ENCODE measurements around the gene SLC2A1. TPM values are rescaled to one million over a fixed set of nuclear protein-coding genes. Genes with fewer than 3 reads are reported as not detected.

SLC2A1 gene
- total RNA-seq, 1 donor from 2014 or later, result 511 TPM

DNA sequence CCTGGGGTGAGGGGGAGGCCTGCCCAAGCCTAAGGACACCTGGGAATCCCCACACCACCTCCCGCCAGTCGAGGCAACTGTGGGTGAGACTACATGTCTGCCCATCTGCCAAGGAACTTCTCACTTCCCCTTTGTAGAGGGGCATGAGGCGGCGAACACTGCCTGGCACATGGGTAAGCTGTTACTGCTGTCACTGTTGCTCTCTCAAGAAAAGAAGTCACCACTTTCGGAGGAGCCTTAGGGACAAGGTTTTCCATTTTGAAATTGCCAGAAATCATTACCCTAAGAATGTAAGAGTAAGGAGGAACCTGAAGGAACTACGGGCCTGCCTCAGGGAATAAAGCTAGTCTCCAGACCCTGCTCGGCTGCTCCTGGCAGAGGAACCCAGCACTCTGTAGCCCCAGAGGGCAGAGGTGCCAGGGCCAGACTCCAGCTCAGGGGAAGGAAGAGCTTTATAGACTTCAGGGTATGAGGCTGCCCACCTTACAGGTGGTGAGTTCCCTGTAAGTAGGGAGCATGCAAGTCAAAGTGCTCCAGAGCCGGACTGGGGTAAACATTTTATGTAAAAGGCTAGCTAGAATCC, 23.3 kb downstream of the SLC2A1 start:
- peaks cover 58% of the 10 kb centered on the region for H3K4me1 Mint-ChIP-seq (ENCODE audit: unreplicated experiment)
- DNase-seq (ENCODE audit: low spot score), result no peak

DNA sequence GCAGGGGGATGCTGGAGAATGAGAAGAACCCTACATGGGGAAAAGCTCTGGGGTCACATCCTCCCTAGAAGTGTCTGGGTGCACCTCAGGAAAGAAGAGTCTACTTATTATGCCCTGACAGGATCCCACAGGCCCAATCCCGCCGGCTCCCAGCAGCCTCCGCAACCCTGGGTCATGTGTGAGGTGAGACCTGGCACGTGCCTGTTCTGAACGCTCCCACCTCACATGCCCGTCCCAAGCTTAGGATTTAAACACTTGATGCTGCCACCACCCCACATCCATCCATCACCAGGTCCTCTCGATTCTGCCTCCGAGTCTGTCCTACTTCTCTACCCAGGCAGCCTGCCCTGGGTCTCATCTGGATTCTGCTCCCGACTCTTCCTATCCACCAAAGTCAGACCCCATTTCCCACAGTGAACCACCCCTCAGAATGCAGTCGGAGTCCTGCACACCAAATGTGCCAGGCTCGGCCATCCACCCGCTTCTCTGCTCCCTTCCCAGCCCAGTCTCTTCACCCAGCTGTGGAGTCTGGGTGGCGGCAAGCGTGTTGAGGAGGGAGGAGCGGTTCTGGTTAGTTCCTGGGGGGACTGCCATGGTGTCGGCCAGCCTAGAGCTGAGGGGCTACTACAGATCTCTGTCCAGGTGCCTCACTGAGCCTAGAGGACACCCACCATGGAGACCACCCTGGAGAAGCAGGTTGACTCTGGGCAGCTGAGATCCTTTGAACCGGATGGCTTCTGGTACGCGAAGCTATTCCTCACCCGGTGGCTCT, 23.9 kb downstream of the SLC2A1 start:
- no peak for DNase-seq (ENCODE audit: low spot score)
- Mint-ChIP-seq H3K36me3 (ENCODE audit: low read depth, unreplicated experiment) (peaks cover 61% of the 10 kb centered on the region), H3K4me3 (ENCODE audit: unreplicated experiment) (peak overlapping the region; percentile 50), H3K9me3 (ENCODE audit: unreplicated experiment) (no peaks in the 10 kb centered on the region), H3K27ac (ENCODE audit: unreplicated experiment) (no peak overlapping the region), H3K4me1 (ENCODE audit: unreplicated experiment) (peaks cover 56% of the 10 kb centered on the region), H3K27me3 (ENCODE audit: unreplicated experiment) (peaks cover 17% of the 10 kb centered on the region)
- TF ChIP-seq, protein P1, sequence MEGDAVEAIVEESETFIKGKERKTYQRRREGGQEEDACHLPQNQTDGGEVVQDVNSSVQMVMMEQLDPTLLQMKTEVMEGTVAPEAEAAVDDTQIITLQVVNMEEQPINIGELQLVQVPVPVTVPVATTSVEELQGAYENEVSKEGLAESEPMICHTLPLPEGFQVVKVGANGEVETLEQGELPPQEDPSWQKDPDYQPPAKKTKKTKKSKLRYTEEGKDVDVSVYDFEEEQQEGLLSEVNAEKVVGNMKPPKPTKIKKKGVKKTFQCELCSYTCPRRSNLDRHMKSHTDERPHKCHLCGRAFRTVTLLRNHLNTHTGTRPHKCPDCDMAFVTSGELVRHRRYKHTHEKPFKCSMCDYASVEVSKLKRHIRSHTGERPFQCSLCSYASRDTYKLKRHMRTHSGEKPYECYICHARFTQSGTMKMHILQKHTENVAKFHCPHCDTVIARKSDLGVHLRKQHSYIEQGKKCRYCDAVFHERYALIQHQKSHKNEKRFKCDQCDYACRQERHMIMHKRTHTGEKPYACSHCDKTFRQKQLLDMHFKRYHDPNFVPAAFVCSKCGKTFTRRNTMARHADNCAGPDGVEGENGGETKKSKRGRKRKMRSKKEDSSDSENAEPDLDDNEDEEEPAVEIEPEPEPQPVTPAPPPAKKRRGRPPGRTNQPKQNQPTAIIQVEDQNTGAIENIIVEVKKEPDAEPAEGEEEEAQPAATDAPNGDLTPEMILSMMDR (IDR thresholded peaks at IDR 0.05; ENCODE audit: unreplicated experiment), result no peak

More for the DNA sequence above, 23.3 kb downstream of the SLC2A1 start:
- TF ChIP-seq, protein P1 (IDR thresholded peaks at IDR 0.05; ENCODE audit: unreplicated experiment), result no peak
- Mint-ChIP-seq H3K9me3 (ENCODE audit: unreplicated experiment) (no peaks in the 10 kb centered on the region), H3K27me3 (ENCODE audit: unreplicated experiment) (peaks cover 19% of the 10 kb centered on the region), H3K4me3 (ENCODE audit: unreplicated experiment) (no peak overlapping the region), H3K27ac (ENCODE audit: unreplicated experiment) (no peak overlapping the region), H3K36me3 (ENCODE audit: low read depth, unreplicated experiment) (peaks cover 61% of the 10 kb centered on the region)

DNA sequence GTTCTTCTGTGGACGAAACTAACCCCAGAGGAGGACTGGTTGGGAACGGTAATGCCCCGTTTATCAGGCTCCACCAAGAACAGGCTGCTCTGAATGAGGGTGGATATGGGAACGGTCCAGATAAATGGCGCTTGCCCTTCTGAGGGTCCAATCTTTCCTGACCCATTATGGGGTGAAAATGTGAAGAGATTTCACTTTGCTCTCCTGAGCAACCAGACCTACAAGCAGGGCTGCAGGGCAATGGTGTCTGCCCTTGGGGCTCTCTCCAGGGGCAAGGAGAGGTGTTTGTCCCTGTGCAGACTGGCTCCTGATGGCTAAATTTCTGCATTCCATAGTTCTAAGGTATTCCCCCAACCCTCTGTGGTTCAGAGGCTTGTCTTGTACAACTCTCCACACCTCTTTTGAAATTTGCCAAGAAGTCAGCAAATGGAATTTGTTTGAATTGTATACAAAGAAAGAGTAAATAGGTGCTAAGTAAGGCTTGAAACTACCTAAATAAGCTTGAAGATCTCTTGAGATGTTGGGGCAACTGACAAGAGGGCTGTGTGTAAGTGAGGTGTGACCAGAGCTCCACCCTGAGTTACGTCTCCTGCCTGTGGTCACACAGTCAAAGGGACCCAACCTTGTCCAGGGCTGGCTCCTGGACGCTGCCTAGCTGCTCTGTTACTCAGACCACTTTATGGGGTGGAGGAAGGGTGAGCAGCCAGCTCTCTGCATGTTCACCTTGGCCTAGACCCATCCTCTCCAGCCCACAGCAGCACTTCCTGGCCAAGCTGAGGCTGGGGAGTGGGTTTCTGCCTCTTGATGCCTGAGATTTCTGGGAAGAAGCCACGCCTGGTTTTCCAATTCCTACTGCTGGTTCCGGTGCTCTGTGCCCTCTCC, 24.8 kb downstream of the SLC2A1 start:
- Mint-ChIP-seq H3K4me1 (ENCODE audit: unreplicated experiment) (peaks cover 57% of the 10 kb centered on the region), H3K36me3 (ENCODE audit: low read depth, unreplicated experiment) (peaks cover 61% of the 10 kb centered on the region), H3K27ac (ENCODE audit: unreplicated experiment) (no peak overlapping the region), H3K9me3 (ENCODE audit: unreplicated experiment) (no peaks in the 10 kb centered on the region), H3K27me3 (ENCODE audit: unreplicated experiment) (peaks cover 21% of the 10 kb centered on the region), H3K4me3 (ENCODE audit: unreplicated experiment) (peak overlapping the region; percentile 74)
- TF ChIP-seq, protein P1 (IDR thresholded peaks at IDR 0.05; ENCODE audit: unreplicated experiment), result no peak
- DNase-seq (ENCODE audit: low spot score), result no peak

DNA sequence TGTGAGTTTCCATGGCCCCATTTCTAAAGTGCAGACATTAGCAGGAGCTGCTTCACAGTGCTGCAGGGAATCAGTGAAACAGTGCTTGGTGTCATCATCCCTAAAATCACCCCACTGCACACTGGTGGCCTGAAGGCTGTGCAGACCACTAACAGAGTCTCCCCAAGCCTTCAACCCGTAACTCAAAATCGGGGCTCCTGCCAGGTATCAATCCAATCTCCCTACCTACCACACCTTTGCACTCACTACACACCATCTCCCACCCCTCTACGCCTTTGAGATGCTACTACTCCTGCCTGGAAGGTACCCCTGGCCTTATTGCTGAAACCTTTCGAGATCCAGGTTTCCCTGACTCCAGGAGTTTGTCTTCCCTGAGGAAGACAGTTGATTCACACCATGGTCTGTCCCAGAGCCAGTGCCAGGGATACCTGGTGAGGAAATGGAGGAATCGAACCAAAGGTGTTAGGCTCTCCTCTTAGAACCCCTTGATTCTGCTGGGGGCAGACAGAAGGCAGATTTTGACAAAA, 25.5 kb downstream of the SLC2A1 start:
- peaks cover 61% of the 10 kb centered on the region for H3K36me3 Mint-ChIP-seq (ENCODE audit: low read depth, unreplicated experiment)

More for the DNA sequence above, 25.5 kb downstream of the SLC2A1 start:
- Mint-ChIP-seq H3K4me3 (ENCODE audit: unreplicated experiment) (peak overlapping the region; percentile 74), H3K9me3 (ENCODE audit: unreplicated experiment) (no peaks in the 10 kb centered on the region), H3K4me1 (ENCODE audit: unreplicated experiment) (peaks cover 61% of the 10 kb centered on the region), H3K27me3 (ENCODE audit: unreplicated experiment) (peaks cover 24% of the 10 kb centered on the region), H3K27ac (ENCODE audit: unreplicated experiment) (peak overlapping the region; percentile 85)
- TF ChIP-seq, protein P1 (IDR thresholded peaks at IDR 0.05; ENCODE audit: unreplicated experiment), result no peak
- no peak for DNase-seq (ENCODE audit: low spot score)

Measured in endothelial cell (in vitro differentiated cells).